SIG-M5 treated with dmso at 0.1 percent for 504 hours (cell line): ENCODE measurements around the gene RARS1.
A peak's percentile ranks its signal among the peaks of the same experiment; 100 is the strongest.

Experiments used
- DNase-seq: peaks from one replicate; lab custom pipeline; 2025; ENCODE audit not compliant: unreplicated experiment; lab: John Stamatoyannopoulos, UW

Gene RARS1

GRCh38 chr5:168486136-168486879 lies at the start of gene RARS1:
Gene RARS1 (plus strand): TSS chr5:168486471. CDS start chr5:168486499, 28 bp downstream.
- peak; percentile 92 for DNase-seq

- no peak for DNase-seq
Observed at GRCh38 chr5:168438349-168438748, 47.9 kb upstream of the RARS1 start.

- DNase-seq, result no peak
Observed at GRCh38 chr5:168443533-168443932, 42.7 kb upstream of the RARS1 start.

- no peak for DNase-seq
Observed at GRCh38 chr5:168443950-168444700, 42.1 kb upstream of the RARS1 start.

GRCh38 chr5:168446983-168447619 lies 39.2 kb upstream of the RARS1 start:
- no peak for DNase-seq

- DNase-seq, result no peak
Observed at GRCh38 chr5:168447808-168448207, 38.5 kb upstream of the RARS1 start.

GRCh38 chr5:168449166-168449565 lies 37.1 kb upstream of the RARS1 start:
- DNase-seq, result peak; percentile 30

- no peak for DNase-seq
Observed at GRCh38 chr5:168451565-168451964, 34.7 kb upstream of the RARS1 start.

- DNase-seq, result no peak
Observed at GRCh38 chr5:168455201-168455600, 31.1 kb upstream of the RARS1 start.

- no peak for DNase-seq
Observed at GRCh38 chr5:168457542-168457941, 28.7 kb upstream of the RARS1 start.

- DNase-seq, result no peak
Observed at GRCh38 chr5:168460606-168461005, 25.7 kb upstream of the RARS1 start.

- DNase-seq, result no peak
Observed at GRCh38 chr5:168463081-168463480, 23.2 kb upstream of the RARS1 start.

- DNase-seq, result no peak
Observed at GRCh38 chr5:168464214-168464613, 22.1 kb upstream of the RARS1 start.

GRCh38 chr5:168464641-168465040 lies 21.6 kb upstream of the RARS1 start:
- DNase-seq, result no peak

- no peak for DNase-seq
Observed at GRCh38 chr5:168467755-168468330, 18.4 kb upstream of the RARS1 start.

- no peak for DNase-seq
Observed at GRCh38 chr5:168468836-168469235, 17.4 kb upstream of the RARS1 start.

GRCh38 chr5:168469816-168470215 lies 16.5 kb upstream of the RARS1 start:
- DNase-seq, result no peak

- DNase-seq, result no peak
Observed at GRCh38 chr5:168471785-168472184, 14.5 kb upstream of the RARS1 start.

- DNase-seq, result no peak
Observed at GRCh38 chr5:168472329-168472728, 13.9 kb upstream of the RARS1 start.

- no peak for DNase-seq
Observed at GRCh38 chr5:168474319-168474718, 12.0 kb upstream of the RARS1 start.

GRCh38 chr5:168477060-168477459 lies 9.2 kb upstream of the RARS1 start:
- no peak for DNase-seq

GRCh38 chr5:168479166-168479565 lies 7.1 kb upstream of the RARS1 start:
- no peak for DNase-seq
